Lower leg skin (tissue), 3 donors: ENCODE measurements around the gene PCSK6.

Experiments used
- CTCF ChIP-seq, 3 donors: fragments of 450-650 bp; IDR thresholded peaks; one replicate each; pipeline ENCODE4 v1.5.1; 2016; ENCODE audit warnings: antibody characterized with exemption in 3 of 3, mild to moderate bottlenecking in 3 of 3, moderate library complexity in 2 of 3
- POLR2A ChIP-seq, 2 donors: fragments of 450-650 bp; IDR thresholded peaks; one replicate each; pipeline ENCODE4 v1.6.1; 2016 to 2017; ENCODE audit warnings: antibody characterized with exemption in 2 of 2, mild to moderate bottlenecking in 1 of 2, moderate library complexity in 1 of 2

GRCh38 chr15:101346928-101347327, 142.6 kb downstream of the PCSK6 start:
- TF ChIP-seq CTCF (IDR thresholded peaks at IDR 0.05) (no peak), POLR2A (IDR thresholded peaks at IDR 0.05) (no peak)
